Neuron (in vitro differentiated cells): ENCODE data around the gene DLGAP1.

Experiments
- H2AFZ ChIP-seq: one replicate; pipeline ENCODE4 v1.6.1; 2013; ENCODE audit warnings: low read depth, mild to moderate bottlenecking, inconsistent platforms, low read length, moderate library complexity
- H3K27me3 ChIP-seq: one replicate; pipeline ENCODE4 v1.6.1; 2013; ENCODE audit warnings: low read length; ENCODE audit not compliant: insufficient read depth
- H3K36me3 ChIP-seq: one replicate; pipeline ENCODE4 v1.6.1; 2013; ENCODE audit warnings: low read length; ENCODE audit not compliant: insufficient read depth
- H3K4me1 ChIP-seq: one replicate; pipeline ENCODE4 v1.6.1; 2013; ENCODE audit warnings: low read length; ENCODE audit not compliant: insufficient read depth
- H3K4me3 ChIP-seq: 2 replicates; pipeline ENCODE4 v1.5.1; 2013; ENCODE audit warnings: mild to moderate bottlenecking, low read length, moderate library complexity
- H3K9me3 ChIP-seq: one replicate; pipeline ENCODE4 v1.6.1; 2013; ENCODE audit warnings: low read length

The DLGAP1 gene

DNA sequence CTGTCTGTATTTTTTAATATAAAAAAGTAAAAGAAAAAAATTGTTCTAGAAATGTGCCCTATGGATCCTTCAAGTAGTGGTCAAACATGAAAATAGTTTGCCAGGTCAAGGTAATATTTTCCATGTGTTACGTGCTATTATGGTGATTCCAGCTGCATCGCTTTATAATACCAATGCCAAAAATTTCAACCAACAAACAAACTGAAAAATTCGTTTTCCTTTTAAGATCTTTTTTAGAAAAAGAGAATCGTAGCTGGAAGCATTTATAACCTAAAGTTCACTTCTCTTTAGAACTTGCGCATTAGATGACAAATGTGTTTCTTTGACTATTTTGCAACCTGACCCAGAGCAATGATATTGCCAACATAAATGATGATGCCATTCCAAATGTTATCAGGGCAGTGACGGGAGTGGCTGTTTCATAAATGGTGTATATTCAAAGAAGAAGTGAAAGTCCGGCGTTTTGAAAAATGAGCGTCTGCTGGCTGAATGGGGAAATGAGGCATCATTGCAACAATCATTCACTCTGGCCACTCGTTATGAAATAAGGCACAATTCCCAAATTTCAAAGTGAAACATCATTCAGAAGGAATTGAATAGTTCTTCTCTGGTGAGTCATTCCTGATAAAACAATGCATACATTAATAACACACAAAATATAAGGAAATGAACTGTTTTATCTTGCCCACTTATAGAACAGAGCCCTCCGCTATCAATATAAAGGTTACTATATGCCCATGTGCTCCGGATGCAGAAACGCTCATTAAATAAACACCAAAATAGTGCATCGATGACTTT is 707.7 kb downstream of the DLGAP1 start:
- Histone ChIP-seq H3K27me3 (no peaks in the 10 kb centered on the region), H2AFZ (no peak overlapping the region), H3K4me3 (no peak overlapping the region), H3K9me3 (no peaks in the 10 kb centered on the region), H3K36me3 (no peaks in the 10 kb centered on the region), H3K4me1 (no peaks in the 10 kb centered on the region)

DNA sequence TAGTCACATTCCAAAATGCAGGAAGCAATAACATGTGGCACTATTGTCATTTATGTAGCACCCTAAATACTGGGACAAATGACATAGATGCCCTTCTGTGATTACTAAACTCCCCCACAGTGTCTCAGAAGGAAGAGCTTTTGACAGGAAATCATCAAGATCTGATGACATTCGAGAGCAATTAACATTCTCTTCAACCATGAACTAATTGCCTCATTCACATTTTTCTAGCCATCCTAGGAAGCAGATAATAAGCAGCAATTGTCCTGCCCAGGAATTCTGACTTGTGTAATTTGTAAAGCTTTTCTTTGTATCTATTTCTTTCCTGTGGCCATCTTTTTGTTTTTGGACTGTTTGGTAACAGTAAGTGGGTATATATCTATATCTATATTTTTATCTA is 712.6 kb downstream of the DLGAP1 start:
- no peaks in the 10 kb centered on the region for H3K4me1 ChIP-seq
- H3K27me3 ChIP-seq: no peaks in the 10 kb centered on the region
- H3K4me3 ChIP-seq: no peak overlapping the region
- H3K9me3 ChIP-seq: no peaks in the 10 kb centered on the region
- H2AFZ ChIP-seq: no peak overlapping the region
- no peaks in the 10 kb centered on the region for H3K36me3 ChIP-seq

DNA sequence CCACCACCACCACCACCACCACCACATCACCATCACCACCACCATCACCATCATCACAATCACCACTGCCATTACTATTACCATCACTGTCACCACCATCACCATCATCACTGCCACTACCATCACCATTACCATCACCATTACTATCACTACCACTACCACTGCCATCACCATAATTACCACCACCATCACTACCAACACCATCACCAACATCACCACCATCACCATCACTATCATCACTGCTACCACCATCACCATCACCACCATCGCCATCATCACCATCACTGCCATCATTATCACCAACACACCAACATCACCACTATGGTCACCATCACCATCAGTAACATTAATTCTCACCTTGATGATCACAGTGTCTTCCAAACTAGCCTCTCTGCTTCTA is 713.8 kb downstream of the DLGAP1 start:
- no peak overlapping the region for H3K4me3 ChIP-seq
- H2AFZ ChIP-seq: no peak overlapping the region
- H3K9me3 ChIP-seq: no peaks in the 10 kb centered on the region
- H3K36me3 ChIP-seq: no peaks in the 10 kb centered on the region
- no peaks in the 10 kb centered on the region for H3K4me1 ChIP-seq
- no peaks in the 10 kb centered on the region for H3K27me3 ChIP-seq

DNA sequence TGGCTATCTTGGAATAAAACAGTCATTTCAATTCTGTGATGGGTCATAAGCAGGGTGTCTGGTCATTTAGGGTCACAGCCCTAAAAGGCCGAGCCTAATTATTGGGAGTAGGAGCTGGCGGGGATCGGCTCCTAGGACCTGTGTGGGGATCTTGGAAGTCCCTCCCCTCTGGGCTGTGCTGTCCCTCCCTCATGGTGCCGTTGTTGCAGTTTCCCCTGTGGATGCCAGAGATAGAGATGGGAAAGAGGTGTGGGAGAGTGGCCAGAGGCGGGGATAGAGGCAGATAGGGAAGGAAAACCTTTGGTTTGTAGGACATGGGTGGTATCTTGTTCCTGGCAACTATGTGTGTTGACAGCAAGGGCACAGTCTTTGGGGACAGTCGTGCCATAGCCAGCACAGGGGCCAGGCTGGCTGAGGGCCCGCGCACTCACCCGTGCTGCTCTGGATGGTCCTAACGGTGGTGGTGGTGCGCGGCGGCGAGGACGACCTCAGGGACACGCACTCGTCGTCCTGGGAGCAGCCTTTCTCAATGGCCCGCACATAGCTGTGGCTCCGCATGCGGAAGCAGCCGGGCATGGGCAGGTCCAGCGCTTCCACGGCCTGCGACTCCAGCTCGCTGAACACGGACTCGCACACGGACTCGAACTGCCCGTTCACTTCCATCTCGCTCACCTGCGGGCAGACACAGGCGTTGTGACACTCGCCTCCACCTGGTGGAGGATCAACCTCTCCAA is 726.2 kb downstream of the DLGAP1 start:
- Histone ChIP-seq H3K4me1 (no peaks in the 10 kb centered on the region), H3K4me3 (no peak overlapping the region), H2AFZ (no peak overlapping the region), H3K9me3 (no peaks in the 10 kb centered on the region), H3K27me3 (no peaks in the 10 kb centered on the region), H3K36me3 (no peaks in the 10 kb centered on the region)

DNA sequence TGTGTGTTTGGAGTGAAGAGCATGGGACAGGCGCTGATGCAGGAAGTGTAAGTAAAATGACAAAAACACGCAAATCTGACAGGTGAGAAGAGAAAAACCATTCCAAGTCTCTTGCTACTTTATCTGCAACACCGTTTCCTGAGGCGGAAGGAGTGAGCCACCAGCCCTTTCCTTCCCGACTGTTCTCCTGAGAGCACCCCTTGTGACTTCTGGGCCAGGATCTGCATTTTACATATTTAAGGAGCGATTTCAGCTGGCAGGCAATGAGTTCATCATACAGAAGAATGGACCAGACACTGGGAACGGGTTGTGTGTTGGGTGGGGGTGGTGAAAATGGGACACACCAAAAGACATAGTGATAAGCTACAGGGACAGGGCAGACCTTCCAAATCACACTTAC is 727.8 kb downstream of the DLGAP1 start:
- H3K9me3 ChIP-seq: no peaks in the 10 kb centered on the region
- no peaks in the 10 kb centered on the region for H3K27me3 ChIP-seq
- no peak overlapping the region for H3K4me3 ChIP-seq
- no peaks in the 10 kb centered on the region for H3K36me3 ChIP-seq
- peaks cover 5% of the 10 kb centered on the region for H3K4me1 ChIP-seq
- H2AFZ ChIP-seq: no peak overlapping the region

DNA sequence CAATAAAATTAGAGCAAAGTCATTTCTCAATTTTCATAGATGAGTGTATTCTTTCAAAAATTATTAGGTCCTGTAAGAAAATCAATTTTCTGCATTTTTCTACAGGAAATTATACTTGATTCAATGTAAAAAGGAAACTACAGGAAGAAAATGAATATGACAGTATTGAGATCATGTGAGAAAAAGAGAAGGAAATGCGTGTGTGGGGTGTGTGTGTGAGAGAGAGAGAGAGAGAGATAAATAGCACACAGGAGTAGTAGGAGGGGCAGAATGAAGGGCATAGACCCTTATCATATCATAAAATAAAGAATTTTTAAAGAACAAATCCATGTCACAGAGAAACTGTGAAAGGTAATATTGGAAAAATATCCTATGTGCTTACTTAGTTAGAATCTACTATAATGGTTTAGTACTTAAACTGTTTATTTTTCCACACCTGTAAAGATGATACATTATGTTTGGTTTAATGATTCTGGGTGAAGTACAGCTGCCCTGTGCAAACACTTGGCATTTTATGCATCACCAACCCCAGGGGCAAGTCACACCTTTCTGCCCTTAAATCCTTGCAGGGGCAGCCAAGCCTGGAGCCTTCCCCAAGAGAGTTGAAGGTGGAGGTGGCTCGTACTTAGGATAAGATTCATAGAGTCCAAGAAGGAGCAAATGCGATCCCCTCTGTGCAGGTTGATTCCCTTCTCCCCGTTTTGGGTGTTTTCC is 728.7 kb downstream of the DLGAP1 start:
- H3K9me3 ChIP-seq: no peaks in the 10 kb centered on the region
- no peak overlapping the region for H2AFZ ChIP-seq
- H3K4me1 ChIP-seq: peaks cover 12% of the 10 kb centered on the region
- no peaks in the 10 kb centered on the region for H3K27me3 ChIP-seq
- H3K36me3 ChIP-seq: no peaks in the 10 kb centered on the region
- no peak overlapping the region for H3K4me3 ChIP-seq

DNA sequence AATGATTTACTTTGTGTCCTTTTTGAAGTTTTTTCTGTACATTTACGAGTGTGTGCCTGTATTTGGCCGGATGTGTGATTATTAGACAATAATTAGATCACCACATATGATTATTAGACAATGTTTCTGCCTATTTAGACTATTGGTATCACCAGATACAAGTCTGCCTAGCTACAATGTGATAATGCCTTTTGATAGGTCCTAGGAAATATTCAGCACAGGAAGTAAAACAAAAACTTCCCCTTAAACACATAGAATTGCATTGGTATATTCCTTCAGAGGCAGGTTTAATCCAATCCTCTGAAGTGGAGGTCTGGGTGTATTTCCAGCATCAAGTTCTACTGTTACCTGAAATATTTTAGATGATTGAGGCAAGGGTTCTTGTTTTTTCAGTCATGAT is 730.0 kb downstream of the DLGAP1 start:
- Histone ChIP-seq H3K4me1 (peaks cover 12% of the 10 kb centered on the region), H3K4me3 (no peak overlapping the region), H3K27me3 (no peaks in the 10 kb centered on the region), H2AFZ (no peak overlapping the region), H3K36me3 (no peaks in the 10 kb centered on the region), H3K9me3 (no peaks in the 10 kb centered on the region)

DNA sequence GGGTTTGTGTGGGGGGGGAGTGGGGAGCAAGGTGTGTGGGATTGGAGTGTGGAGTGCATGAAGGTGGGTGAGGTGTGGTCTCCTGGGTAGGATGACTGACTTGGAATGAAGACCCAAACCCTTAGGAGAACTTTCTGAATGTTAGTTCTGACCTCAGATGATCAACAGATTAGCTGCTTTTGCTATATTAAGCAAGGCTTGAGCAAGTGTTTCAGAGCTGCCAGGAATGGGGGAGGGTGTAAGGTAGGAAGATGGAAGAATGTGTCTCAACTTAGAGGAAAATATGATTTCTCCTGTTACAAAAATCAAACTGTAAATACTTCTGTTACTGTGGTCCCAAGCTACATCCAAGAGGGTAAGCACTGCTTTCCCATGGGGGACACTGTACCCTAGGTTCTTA is 731.6 kb downstream of the DLGAP1 start:
- H3K36me3 ChIP-seq: no peaks in the 10 kb centered on the region
- peaks cover 12% of the 10 kb centered on the region for H3K4me1 ChIP-seq
- H3K9me3 ChIP-seq: no peaks in the 10 kb centered on the region
- H3K4me3 ChIP-seq: no peak overlapping the region
- no peaks in the 10 kb centered on the region for H3K27me3 ChIP-seq
- H2AFZ ChIP-seq: no peak overlapping the region

DNA sequence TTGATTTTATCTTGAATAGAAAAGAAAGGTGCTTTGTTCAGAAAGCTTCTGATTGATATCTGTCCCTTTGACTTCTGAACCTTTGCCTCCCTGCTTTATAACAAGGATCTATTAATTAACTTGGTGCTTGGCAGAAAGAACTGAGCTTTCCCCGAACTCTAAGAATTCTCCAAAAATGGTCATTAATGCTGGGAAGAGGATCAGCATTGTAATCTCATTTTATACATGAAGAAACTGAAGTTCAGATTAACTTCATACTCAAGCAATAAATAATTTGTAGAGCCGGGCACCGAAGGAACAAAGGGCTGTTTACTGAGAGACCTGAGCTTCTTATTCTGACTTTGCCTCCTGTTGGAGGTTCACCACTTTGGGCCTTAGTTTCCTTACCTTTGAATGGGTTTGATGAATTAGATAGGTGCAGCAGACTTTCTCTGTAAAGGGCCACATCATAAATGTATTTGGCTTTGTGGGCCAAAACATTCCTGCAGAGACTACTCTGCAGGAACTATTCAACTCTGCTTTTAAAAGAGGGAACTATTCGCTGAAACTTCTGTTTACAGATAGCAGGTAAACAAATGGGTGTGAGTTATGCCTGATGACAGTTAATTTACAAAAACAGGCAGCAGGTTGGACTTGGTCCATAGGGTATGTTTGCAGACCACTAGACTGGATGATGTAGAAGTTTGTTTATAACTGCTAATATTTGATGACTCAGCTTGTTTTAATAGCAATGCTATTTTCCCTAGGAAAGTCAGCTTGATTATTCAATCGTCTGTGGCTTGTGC is 732.3 kb downstream of the DLGAP1 start:
- Histone ChIP-seq H3K9me3 (no peaks in the 10 kb centered on the region), H3K4me1 (peaks cover 12% of the 10 kb centered on the region), H2AFZ (no peak overlapping the region), H3K36me3 (no peaks in the 10 kb centered on the region), H3K4me3 (no peak overlapping the region), H3K27me3 (no peaks in the 10 kb centered on the region)

DNA sequence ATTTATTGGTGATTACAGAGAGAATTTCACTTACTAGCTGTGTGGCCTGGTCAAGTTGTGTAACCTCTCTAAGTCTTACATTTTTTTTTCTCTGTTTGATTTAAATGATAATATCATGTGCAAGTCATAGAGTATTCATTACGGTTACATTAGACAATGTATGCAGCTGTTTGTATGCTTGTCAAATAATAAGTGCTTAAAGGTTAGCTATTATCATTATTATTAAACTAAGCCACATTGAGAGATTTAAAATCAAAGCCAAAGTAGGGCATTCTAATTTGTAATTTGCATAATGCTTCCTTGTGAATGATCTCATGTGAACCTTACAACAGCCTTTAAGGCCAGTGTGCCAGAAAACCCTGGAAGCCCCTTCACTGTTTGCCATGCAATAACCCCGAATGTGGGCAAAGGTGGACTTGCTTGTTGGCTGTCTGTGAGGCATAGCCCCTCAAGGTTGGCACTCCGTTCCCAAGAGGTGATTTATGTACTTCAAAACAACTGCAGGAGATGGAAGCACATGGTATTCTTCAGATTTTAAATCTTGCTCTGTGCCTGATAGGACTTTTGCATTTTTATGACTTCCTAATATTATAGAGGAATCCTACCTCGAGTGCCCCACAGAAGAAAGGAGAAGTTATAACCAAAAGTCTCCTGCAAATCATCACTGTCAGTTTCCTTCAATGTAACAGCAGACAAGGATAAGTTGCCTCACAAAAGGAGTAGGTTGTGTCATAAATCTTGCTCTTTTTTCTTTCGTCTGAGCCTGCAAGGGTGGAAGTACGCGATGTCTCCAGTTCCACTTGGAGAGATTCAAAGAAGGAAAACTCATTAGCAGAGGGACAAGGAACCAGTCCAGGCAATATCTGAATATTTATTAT is 733.1 kb downstream of the DLGAP1 start:
- Histone ChIP-seq H3K4me3 (no peak overlapping the region), H3K36me3 (no peaks in the 10 kb centered on the region), H3K9me3 (no peaks in the 10 kb centered on the region), H3K27me3 (no peaks in the 10 kb centered on the region), H3K4me1 (peaks cover 12% of the 10 kb centered on the region), H2AFZ (no peak overlapping the region)

DNA sequence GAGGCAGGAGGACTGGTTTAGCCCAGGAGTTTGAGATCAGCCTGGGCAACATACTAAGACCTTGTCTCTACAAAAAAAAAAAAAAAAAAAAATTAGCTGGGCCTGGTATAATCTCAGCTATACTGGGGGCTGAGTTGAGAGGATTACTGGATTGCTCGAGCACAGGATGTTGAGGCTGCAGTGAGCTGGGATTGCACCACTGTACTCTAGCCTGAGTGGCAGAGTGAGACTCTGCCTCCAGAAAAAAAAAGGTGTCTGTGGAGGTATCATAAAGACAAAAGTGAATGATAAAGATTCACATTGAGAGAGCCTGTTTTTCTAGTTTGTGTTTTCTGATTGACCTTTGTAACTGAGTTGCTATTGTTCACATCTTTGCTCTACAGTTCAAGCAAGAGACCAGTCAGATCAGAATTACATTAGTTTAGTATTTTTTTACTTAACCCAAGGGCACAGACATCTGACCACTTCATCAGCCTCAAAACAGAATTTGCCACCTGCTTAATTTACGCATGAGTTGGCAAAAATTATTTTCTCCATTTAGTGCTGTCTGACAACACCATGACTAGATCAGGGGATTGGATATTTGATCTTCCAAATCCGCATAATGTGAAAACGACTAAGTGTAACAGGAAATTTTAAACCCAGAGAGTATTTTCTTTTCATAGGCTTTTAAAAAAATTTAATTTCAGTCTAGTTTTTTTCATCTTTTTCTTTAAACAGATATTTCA is 734.1 kb downstream of the DLGAP1 start:
- Histone ChIP-seq H2AFZ (no peak overlapping the region), H3K27me3 (no peaks in the 10 kb centered on the region), H3K36me3 (no peaks in the 10 kb centered on the region), H3K4me3 (no peak overlapping the region), H3K9me3 (no peaks in the 10 kb centered on the region), H3K4me1 (peaks cover 12% of the 10 kb centered on the region)
